HepG2 (cell line): ENCODE results near the gene CCDC83. TPM values are rescaled to one million over a fixed set of nuclear protein-coding genes. Genes with fewer than 3 reads are reported as not detected.

ENCODE experiments used
- ATAC-seq: fragments of 200-7000 bp; cut with Tn5 transposase; 3 replicates; pipeline ENCODE4 v1.9.1; 2020; ENCODE audit warnings: mild to moderate bottlenecking, moderate library complexity
- BruUV-seq: library from RNA; stranded (reverse); fragments of 400-500 nt; replicated peaks from 2 replicates; lab custom pipeline; 2021; lab: Mats Ljungman, UMichigan
- CTCF ChIA-PET: fragments of 300-600 bp; formaldehyde crosslinking; extraction: SDS; loops from one replicate; lab custom pipeline; 2021; ENCODE audit warnings: low total read pairs, inconsistent platforms, low intra/inter-chr PET ratio; lab: Yijun Ruan, JAX
- POLR2A ChIA-PET: fragments of 350-600 bp; sonication (Branson Sonifier 250); formaldehyde crosslinking; loops from one replicate; lab custom pipeline; 2020; ENCODE audit warnings: antibody characterized with exemption, inconsistent platforms; lab: Yijun Ruan, JAX
- DNase-seq: peaks from one replicate; pipeline ENCODE4 v3.0.0-alpha.2; 2015; ENCODE audit warnings: low spot score
- FAIRE-seq: peaks from 3 replicates; lab custom pipeline; 2011; peaks lifted over from hg19 to GRCh38; lab: Jason Lieb, UNC
- H2AFZ ChIP-seq: one replicate; pipeline ENCODE4 v1.6.1; 2011; ENCODE audit warnings: low read length, inconsistent platforms
- H3K27ac ChIP-seq: fragments of 300-600 bp; 3 replicates; pipeline ENCODE4 v1.8.0; 2011; ENCODE audit warnings: mixed run types, mild to moderate bottlenecking, mixed read lengths, low read length, inconsistent platforms; ENCODE audit not compliant: insufficient read depth; ENCODE audit errors: extremely low read length
- H3K27me3 ChIP-seq, 2 experiments: fragments of 200-600 bp in 1 of 2; 2 replicates in 1 of 2; 3 replicates in 1 of 2; pipeline versions ENCODE4 v1.6.0 to v1.8.0; 2011; ENCODE audit warnings: low read length in 2 of 2, mild to moderate bottlenecking in 2 of 2, moderate library complexity in 2 of 2, inconsistent platforms in 1 of 2; ENCODE audit not compliant: insufficient read depth in 2 of 2, control insufficient read depth in 1 of 2
- H3K36me3 ChIP-seq, 2 experiments: fragments of 200-600 bp in 1 of 2; replicated peaks in 1 of 2; 2 replicates in 1 of 2; 3 replicates in 1 of 2; pipeline versions ENCODE4 v1.5.1 to v1.8.0; 2011; ENCODE audit warnings: low read length in 2 of 2, inconsistent platforms in 1 of 2; ENCODE audit not compliant: insufficient read depth in 2 of 2, control insufficient read depth in 1 of 2
- H3K4me1 ChIP-seq: 2 replicates; pipeline ENCODE4 v1.5.1; 2012; ENCODE audit warnings: low read length, inconsistent platforms; ENCODE audit not compliant: insufficient read depth
- H3K4me2 ChIP-seq: 2 replicates; pipeline ENCODE4 v1.6.0; 2011; ENCODE audit warnings: low read depth, low read length, inconsistent platforms
- H3K4me3 ChIP-seq, 3 experiments: fragments of 200-600 bp in 1 of 3; sonication (generic), shearing (Covaris generic) in 1 of 3; replicated peaks in 1 of 3; 2 replicates each; pipeline ENCODE4 v1.5.1; 2011 to 2016; ENCODE audit warnings: low read length in 3 of 3, inconsistent platforms in 2 of 3, low read depth in 2 of 3, mild to moderate bottlenecking in 2 of 3, control low read depth in 1 of 3, mixed read lengths in 1 of 3; ENCODE audit not compliant: insufficient read depth in 1 of 3
- H3K79me2 ChIP-seq: one replicate; pipeline ENCODE4 v1.6.1; 2011; ENCODE audit warnings: low read length, inconsistent platforms; ENCODE audit not compliant: insufficient read depth
- H3K9ac ChIP-seq: 2 replicates; pipeline ENCODE4 v1.6.0; 2011; ENCODE audit warnings: mild to moderate bottlenecking, low read depth, low read length, inconsistent platforms; ENCODE audit not compliant: insufficient read depth
- H3K9me3 ChIP-seq: 2 replicates; pipeline ENCODE4 v1.5.1; 2012; ENCODE audit warnings: mild to moderate bottlenecking, low read length
- H4K20me1 ChIP-seq: 2 replicates; pipeline ENCODE4 v1.6.0; 2011; ENCODE audit warnings: inconsistent platforms, mild to moderate bottlenecking, low read length, moderate library complexity; ENCODE audit not compliant: insufficient read depth
- ZNF276 ChIP-seq: sonication (generic); formaldehyde crosslinking; IDR thresholded peaks from 2 replicates; pipeline ENCODE4 v1.4.0; 2020; ENCODE audit warnings: mild to moderate bottlenecking, low read depth, missing genetic modification reagents
- WGBS: methylation state at CpG from one replicate; pipeline ENCODE4 v1.1.6; 2017; ENCODE audit warnings: low lambda C conversion rate; 5-methylcytosine and 5-hydroxymethylcytosine counted together
- in situ Hi-C: cut with HindIII; loops from 2 replicates; pipeline ENCODE4 v1.10.0; 2017; ENCODE audit warnings: low pct_unique_long_range_greater_than_20kb; ENCODE audit not compliant: extremely low pct_ligation_motif_present
- intact Hi-C: fragments of 100-400 bp; cut with micrococcal nuclease; formaldehyde crosslinking; loops from one replicate; pipeline ENCODE4 v1.10.0; 2022; ENCODE audit not compliant: unreplicated experiment
- polyA plus RNA-seq, 8 experiments: library from polyadenylated mRNA; depleted of rRNA in 3 of 8; stranded (reverse) in 7 of 8; unstranded in 1 of 8; fragments of >200 nt; fragmentation: Illumina TruSeq in 4 of 8; extraction: Trizol in 4 of 8; gene quantifications; 2 replicates each; pipeline versions ENCODE4 v1.2.1 to v1.2.3, GENCODE V29; 2011 to 2016; ENCODE audit warnings: low read depth in 4 of 8, missing spikeins in 1 of 8, mixed read lengths in 1 of 8; ENCODE audit not compliant: insufficient read depth in 1 of 8
- total RNA-seq, 5 experiments: library from RNA; depleted of rRNA; stranded (reverse); fragments of >200 nt; fragmentation: Illumina TruSeq; extraction: Trizol; gene quantifications; 2 replicates each; pipeline ENCODE4 v1.2.3, GENCODE V29; 2016; ENCODE audit warnings: low read depth in 1 of 5

The CCDC83 gene
- total and polyA plus RNA-seq, 2 of the 13 experiments (the other 11 are each of a cell fraction or from before 2014, with no cell fraction given) = not detected

- Histone ChIP-seq H3K9ac (no peak overlapping the region), H3K4me2 (no peak overlapping the region), H3K79me2 (peaks cover 7% of the 10 kb centered on the region), H3K4me1 (peaks cover 17% of the 10 kb centered on the region), H4K20me1 (peaks cover 6% of the 10 kb centered on the region), H3K4me3 (no peak overlapping the region), H3K27ac (no peak overlapping the region), H2AFZ (no peak overlapping the region), H3K36me3 (peaks cover 10 to 63% of the 10 kb centered on the region in 2 experiments; a peak in 4 of 5 replicates), H3K27me3 (no peaks in the 10 kb centered on the region), H3K9me3 (no peaks in the 10 kb centered on the region)
- POLR2A ChIA-PET = no interaction called here
- in situ Hi-C loops (no loop called here), intact Hi-C loops (no loop called here)
- ATAC-seq = no peak
- 99% methylated on average over 5 of the region's 5 CpGs for WGBS
- BruUV-seq = no TSS peak
- DNase-seq = no peak
- CTCF ChIA-PET = no interaction called here
- no peak for TF ChIP-seq ZNF276 (CRISPR knock-in tag)
- FAIRE-seq = no peak
These were observed 112.3 kb downstream of the CCDC83 start for GRCh38 chr11:85967457-85967856.

Other genes with a start within 250 kb of the CCDC83 start
- gene DLG2, start 228.0 kb upstream of the CCDC83 start, total RNA-seq (2016; rRNA removed; fragmentation: Illumina TruSeq; extraction: Trizol) = 1.0 and 1.1 TPM in 2 replicates
- 0.34 and 0.46 TPM in 2 replicates for gene DLG2, start 228.0 kb upstream of the CCDC83 start, polyA plus RNA-seq (2011; rRNA removed)
- gene TMEM126B, start 226.8 kb upstream of the CCDC83 start, total RNA-seq (2016; rRNA removed; fragmentation: Illumina TruSeq; extraction: Trizol) = 54.8 and 81.8 TPM in 2 replicates
- 26.2 and 33.6 TPM in 2 replicates for gene TMEM126B, start 226.8 kb upstream of the CCDC83 start, polyA plus RNA-seq (2011; rRNA removed)
- gene TMEM126A, start 207.4 kb upstream of the CCDC83 start, total RNA-seq (2016; rRNA removed; fragmentation: Illumina TruSeq; extraction: Trizol) = 66.9 and 68.7 TPM in 2 replicates
- 33.8 and 59.5 TPM in 2 replicates for gene TMEM126A, start 207.4 kb upstream of the CCDC83 start, polyA plus RNA-seq (2011; rRNA removed)
- 17.2 and 43.1 TPM in 2 replicates for gene CREBZF, start 190.3 kb upstream of the CCDC83 start, total RNA-seq (2016; rRNA removed; fragmentation: Illumina TruSeq; extraction: Trizol)
- 30.6 and 31.1 TPM in 2 replicates for gene CREBZF, start 190.3 kb upstream of the CCDC83 start, polyA plus RNA-seq (2011; rRNA removed)
- gene CCDC89, start 169.2 kb upstream of the CCDC83 start, total RNA-seq (2016; rRNA removed; fragmentation: Illumina TruSeq; extraction: Trizol) = 0.38 and 0.60 TPM in 2 replicates
- 0.13 TPM in 1 of 2 replicates, not detected in the other for gene CCDC89, start 169.2 kb upstream of the CCDC83 start, polyA plus RNA-seq (2011; rRNA removed)
- 0.58 and 0.77 TPM in 2 replicates for gene SYTL2, start 44.2 kb upstream of the CCDC83 start, total RNA-seq (2016; rRNA removed; fragmentation: Illumina TruSeq; extraction: Trizol)
- 0.64 and 0.90 TPM in 2 replicates for gene SYTL2, start 44.2 kb upstream of the CCDC83 start, polyA plus RNA-seq (2011; rRNA removed)
- 97.6 and 122 TPM in 2 replicates for gene PICALM, start 213.7 kb downstream of the CCDC83 start, total RNA-seq (2016; rRNA removed; fragmentation: Illumina TruSeq; extraction: Trizol)
- 148 and 154 TPM in 2 replicates for gene PICALM, start 213.7 kb downstream of the CCDC83 start, polyA plus RNA-seq (2011; rRNA removed)